ENCODE data around the gene TMEM242.

Gene TMEM242

DNA sequence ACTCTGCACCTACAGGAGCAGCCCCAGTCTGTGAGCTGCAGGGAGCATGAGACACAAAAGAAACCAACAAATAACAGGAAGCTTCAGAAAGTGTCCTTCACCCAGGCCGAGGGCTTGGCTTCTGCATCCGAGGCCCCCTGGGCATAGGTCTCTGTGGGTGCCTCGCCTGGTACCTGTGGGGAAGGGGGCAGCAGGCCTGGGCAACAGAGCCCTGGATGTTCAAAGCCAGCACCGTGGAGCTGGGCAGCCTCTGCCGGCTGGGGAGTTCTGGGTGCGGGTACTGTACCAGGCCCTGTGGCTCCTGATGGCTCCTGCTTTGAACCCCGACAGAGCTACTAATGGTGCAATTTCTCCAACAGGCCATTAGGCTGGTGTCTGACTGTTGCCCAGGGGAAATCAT lies 55.7 kb downstream of the TMEM242 start:
- TF ChIP-seq, protein P1, sequence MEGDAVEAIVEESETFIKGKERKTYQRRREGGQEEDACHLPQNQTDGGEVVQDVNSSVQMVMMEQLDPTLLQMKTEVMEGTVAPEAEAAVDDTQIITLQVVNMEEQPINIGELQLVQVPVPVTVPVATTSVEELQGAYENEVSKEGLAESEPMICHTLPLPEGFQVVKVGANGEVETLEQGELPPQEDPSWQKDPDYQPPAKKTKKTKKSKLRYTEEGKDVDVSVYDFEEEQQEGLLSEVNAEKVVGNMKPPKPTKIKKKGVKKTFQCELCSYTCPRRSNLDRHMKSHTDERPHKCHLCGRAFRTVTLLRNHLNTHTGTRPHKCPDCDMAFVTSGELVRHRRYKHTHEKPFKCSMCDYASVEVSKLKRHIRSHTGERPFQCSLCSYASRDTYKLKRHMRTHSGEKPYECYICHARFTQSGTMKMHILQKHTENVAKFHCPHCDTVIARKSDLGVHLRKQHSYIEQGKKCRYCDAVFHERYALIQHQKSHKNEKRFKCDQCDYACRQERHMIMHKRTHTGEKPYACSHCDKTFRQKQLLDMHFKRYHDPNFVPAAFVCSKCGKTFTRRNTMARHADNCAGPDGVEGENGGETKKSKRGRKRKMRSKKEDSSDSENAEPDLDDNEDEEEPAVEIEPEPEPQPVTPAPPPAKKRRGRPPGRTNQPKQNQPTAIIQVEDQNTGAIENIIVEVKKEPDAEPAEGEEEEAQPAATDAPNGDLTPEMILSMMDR (IDR thresholded peaks at IDR 0.05; ENCODE audit: insufficient read depth, missing control alignments): no peak
- FAIRE-seq (no peak), DNase-seq (ENCODE audit: insufficient read length, low spot score) (no peak)

DNA sequence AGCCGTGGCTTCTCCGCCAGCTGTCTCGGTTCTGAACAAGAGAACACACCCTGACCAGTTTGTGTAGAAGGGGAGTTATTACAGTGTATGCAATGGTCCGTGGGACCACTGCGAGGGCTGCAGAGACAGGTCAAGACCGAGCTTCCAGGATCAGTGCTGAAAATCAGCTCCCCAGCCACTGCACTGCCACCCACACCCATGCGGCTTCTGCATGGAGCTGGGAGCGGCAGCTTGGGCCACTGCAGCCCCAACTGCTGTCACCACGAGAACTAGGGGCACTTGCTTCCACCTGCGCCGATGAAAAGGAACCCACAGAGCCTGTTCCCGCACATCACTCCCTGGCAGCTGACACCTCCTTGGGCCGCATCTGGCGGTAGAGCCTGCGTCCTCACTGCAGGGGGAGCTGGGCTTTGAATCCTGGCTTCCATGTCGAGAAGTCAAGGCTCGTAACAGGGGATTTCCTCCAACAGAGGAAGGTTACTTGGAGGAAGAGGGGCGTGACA lies 56.2 kb downstream of the TMEM242 start:
- TF ChIP-seq, protein P1 (IDR thresholded peaks at IDR 0.05; ENCODE audit: insufficient read depth, missing control alignments): no peak
- no peak for FAIRE-seq

DNA sequence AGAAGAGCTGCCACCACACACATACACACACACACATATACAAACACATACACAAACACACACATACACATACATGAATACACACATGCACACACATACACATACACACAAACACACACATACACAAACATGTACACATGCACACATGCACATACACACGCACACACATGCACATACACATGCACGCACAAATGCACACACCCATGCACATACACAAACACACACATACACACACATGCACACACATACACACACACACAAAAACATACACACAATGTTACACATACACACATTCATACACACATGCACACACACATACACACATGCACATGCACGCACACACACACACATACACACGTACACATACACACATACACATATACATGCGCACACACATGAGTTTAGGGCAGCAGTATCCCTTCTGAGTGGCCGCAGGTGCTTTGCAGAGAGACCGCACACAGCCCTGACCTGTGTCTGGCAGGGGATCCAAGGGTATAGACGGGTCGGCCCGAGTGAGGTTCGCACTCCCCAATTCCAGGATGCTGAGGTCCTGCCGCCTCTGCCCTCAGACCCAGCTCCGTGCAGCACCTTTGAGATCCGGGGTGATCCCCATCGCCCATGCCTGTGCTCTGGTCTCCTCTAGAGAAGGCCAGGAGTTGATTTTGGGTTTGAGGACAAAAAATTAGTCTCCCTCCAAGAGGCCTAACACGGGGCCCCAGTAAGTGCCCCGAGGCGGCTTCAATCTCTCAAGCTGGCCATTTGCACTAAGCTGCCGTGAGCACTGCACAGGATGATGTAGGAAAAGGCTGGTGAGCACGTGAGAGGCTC lies 56.8 kb downstream of the TMEM242 start:
- FAIRE-seq: no peak
- DNase-seq (ENCODE audit: insufficient read length, low spot score): no peak
- TF ChIP-seq, protein P1 (IDR thresholded peaks at IDR 0.05; ENCODE audit: insufficient read depth, missing control alignments): no peak

More for the DNA sequence above, 56.2 kb downstream of the TMEM242 start:
- DNase-seq (ENCODE audit: insufficient read length, low spot score): no peak

DNA sequence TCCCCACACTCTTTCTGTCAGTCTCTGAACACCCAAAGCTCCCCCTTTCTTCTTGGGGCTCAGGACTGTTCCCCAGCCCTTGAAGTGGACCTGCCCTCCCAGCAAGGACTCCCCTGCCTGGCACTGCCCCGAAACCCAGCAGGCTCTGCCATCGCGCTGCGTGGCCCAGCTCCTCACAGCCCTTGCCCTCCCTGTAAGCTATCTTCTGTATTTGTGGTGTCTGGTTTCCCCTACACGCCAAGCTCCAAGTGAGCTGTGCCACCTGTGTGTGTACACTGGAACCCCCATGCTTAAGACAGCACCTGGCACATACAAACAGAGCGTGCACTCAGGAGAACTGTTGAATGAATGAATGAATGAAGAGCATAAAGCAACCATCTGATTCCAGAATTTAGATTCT lies 57.7 kb downstream of the TMEM242 start:
- no peak for DNase-seq (ENCODE audit: insufficient read length, low spot score)
- TF ChIP-seq, protein P1 (IDR thresholded peaks at IDR 0.05; ENCODE audit: insufficient read depth, missing control alignments): no peak

DNA sequence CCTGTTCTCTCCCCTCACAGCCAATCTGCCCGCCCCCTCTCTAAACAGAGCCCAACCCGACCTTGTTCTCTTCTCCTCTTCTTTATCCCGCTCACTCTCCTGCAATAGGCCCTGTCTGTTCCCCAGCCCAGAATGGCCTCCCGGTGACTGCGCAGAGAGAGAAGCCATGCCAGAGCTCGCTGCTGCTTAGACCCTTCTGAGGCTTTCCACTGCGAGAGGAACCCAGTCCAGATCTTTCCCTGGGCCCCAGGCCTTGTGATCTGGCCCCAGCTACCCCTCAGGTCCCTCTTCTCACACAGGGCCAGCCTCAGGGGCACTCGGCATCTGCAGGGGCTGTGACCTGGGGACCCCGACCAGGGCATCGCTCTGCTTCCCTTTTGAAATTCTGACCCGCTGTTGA lies 58.1 kb downstream of the TMEM242 start:
- TF ChIP-seq, protein P1 (IDR thresholded peaks at IDR 0.05; ENCODE audit: insufficient read depth, missing control alignments): no peak
- no peak for DNase-seq (ENCODE audit: insufficient read length, low spot score)
- no peak for FAIRE-seq

More for the DNA sequence above, 57.7 kb downstream of the TMEM242 start:
- FAIRE-seq: no peak

DNA sequence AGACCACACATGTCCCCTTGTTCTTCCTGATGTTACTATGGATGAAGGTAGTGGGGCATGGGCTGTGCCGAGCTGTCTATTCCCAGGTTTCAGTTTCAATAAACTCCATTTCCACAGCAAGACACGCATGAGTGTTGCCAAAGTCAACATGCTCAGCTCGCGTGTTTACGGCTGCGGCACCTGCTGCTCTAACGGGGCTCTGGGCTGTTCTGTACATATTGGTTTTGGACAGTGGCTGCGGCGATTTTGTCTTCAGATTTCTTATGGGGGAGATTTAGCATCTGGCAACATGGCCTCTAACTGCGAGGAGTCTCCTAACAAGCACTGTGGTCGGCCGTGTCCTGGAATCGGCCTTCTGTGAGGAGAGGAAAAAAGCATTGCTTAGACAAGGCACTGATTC lies 58.6 kb downstream of the TMEM242 start:
- DNase-seq (ENCODE audit: insufficient read length, low spot score) (no peak), FAIRE-seq (no peak)
- TF ChIP-seq, protein P1 (IDR thresholded peaks at IDR 0.05; ENCODE audit: insufficient read depth, missing control alignments): no peak

DNA sequence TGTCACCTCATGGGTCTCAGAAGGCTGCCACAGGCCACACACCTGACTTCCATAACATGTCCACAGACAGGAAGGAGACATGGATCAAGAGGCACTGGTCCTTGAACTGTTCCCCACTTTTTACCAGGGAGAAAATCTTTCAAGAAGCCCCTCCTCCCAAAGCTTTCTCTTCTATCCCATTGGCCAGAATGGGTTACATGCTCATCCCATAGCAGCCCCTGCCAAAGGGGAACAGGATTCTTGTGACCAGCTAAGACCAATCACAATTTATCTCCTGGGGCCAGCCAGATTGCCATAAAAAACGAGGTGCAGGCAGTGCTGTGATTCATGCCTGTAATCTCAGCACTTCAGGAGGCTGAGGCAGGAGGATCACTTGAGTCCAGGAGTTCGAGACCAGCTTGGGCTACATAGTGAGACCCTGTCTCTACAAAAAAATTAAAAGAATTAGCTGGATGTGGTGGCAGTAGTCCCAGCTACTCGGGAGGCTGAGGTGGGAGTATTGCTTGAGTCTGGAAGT lies 59.4 kb downstream of the TMEM242 start:
- DNase-seq (ENCODE audit: insufficient read length, low spot score) (no peak), FAIRE-seq (no peak)
- TF ChIP-seq, protein P1 (IDR thresholded peaks at IDR 0.05; ENCODE audit: insufficient read depth, missing control alignments): no peak
